Stimulated activated memory B cell treated with anti-CD40 and anti-IgM and Interleukin-4, amounts not matched to agents 10 μg/mL and 1 μg/mL and 100 μg/mL, for 72 hours (primary cell): ENCODE data around the gene ATF1.
"Not testable (repeated sequence)": the region's sequence is repeated elsewhere in the genome, so short reads cannot be mapped to it uniquely, and the experiment has no call there.

ENCODE experiments used
- ATAC-seq: fragments of 150-1000 bp; cut with Tn5 transposase; 2 replicates; pipeline ENCODE4 v1.10.0; 2021
- H3K27ac Mint-ChIP-seq: one replicate; pipeline ENCODE4 v1.8.0; 2022; ENCODE audit warnings: mild to moderate bottlenecking, mixed read lengths
- H3K27me3 Mint-ChIP-seq: one replicate; pipeline ENCODE4 v1.8.0; 2022; ENCODE audit warnings: mixed read lengths
- H3K36me3 Mint-ChIP-seq: one replicate; pipeline ENCODE4 v1.8.0; 2022; ENCODE audit warnings: mixed read lengths
- H3K4me1 Mint-ChIP-seq: one replicate; pipeline ENCODE4 v1.8.0; 2022; ENCODE audit warnings: mixed read lengths
- H3K4me3 Mint-ChIP-seq: one replicate; pipeline ENCODE4 v1.8.0; 2022; ENCODE audit warnings: mild to moderate bottlenecking, moderate library complexity, mixed read lengths
- H3K9me3 Mint-ChIP-seq: one replicate; pipeline ENCODE4 v1.8.0; 2022; ENCODE audit warnings: mixed read lengths

Gene ATF1

DNA sequence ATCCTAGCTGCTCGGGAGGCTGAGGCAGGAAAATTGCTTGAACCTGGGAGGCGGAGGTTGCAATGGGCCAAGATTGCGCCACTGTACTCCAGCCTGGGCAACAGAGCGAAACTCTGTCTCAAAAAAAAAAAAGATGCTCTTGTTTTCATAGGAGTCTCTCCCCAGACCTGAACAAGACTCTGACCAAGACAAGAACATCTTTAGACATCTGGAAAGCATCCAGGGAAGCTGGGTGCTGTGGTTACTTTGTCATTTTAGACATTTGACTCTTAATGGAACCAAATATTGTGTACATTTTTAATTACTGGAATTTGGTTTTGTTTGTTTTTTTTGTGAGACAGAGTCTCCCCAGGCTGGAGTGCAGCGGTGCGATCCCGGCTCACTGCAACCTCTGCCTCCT lies 21.1 kb upstream of the ATF1 start:
- H3K27ac Mint-ChIP-seq: no peak overlapping the region
- no peak overlapping the region for H3K4me3 Mint-ChIP-seq
- H3K27me3 Mint-ChIP-seq: no peaks in the 10 kb centered on the region
- peaks cover 78% of the 10 kb centered on the region for H3K36me3 Mint-ChIP-seq
- H3K9me3 Mint-ChIP-seq: no peaks in the 10 kb centered on the region
- no peaks in the 10 kb centered on the region for H3K4me1 Mint-ChIP-seq
- ATAC-seq: no peak

DNA sequence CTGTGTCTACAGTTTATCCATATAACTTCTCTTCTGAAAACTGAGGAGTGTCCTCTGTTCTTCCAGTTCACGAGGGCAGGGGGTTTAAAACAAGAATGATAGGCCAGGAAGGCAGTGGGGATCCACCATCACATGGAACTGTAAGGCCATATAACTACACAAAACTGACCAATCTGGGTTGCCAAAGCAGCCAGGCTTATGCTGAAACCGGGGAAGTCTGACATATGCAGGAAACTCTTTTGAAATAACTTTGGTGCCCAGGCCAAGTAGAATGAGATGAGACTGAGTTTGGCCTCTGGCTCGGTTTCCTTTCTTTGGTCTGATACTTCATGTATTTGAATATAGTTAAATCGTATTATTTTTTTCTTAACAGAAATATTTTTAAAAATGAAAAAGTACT lies 18.0 kb upstream of the ATF1 start:
- ATAC-seq: no peak
- Mint-ChIP-seq H3K9me3 (no peaks in the 10 kb centered on the region), H3K4me1 (no peaks in the 10 kb centered on the region), H3K4me3 (no peak overlapping the region), H3K27ac (no peak overlapping the region), H3K36me3 (peaks cover 74% of the 10 kb centered on the region), H3K27me3 (no peaks in the 10 kb centered on the region)

DNA sequence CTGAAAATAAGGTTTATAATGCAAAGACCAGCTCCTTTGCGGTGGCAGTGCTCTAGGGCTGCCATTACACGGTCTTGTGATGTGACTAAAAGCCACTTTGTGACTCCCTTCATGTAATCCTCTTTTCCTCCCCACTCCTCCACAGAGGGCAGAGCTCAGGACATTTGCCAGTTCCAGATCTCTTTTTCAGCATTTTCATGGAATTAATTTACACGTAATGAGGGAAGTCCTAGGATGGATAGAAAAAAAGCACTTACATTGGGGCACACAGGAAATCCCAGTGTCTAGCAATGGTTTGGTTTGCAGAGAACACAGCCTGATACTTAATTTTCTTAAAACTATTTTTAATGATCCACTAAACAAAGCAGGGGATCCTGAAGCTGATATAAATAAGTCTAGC lies 17.5 kb upstream of the ATF1 start:
- Mint-ChIP-seq H3K4me1 (no peaks in the 10 kb centered on the region), H3K27ac (no peak overlapping the region), H3K9me3 (no peaks in the 10 kb centered on the region), H3K36me3 (peaks cover 70% of the 10 kb centered on the region), H3K4me3 (no peak overlapping the region), H3K27me3 (no peaks in the 10 kb centered on the region)
- ATAC-seq: no peak

DNA sequence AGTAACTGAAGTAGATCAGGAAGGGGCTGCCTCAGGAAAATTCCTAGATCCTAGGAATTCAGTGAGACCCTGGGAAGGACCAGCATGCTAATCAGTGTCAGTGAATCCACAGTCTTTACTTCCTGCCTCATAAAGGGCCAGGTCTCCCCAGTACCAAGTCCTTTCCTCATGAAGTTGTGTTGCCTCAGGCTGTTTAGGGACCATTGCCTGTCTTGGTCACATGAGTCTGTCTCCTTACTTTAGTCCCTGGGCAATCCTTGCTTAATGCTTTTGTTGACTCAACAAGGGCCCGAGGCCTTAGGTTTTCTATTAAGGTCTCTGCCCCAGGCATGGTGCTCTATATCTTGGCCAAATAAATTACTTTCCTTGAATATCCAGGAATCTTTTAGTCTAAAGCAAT lies 16.1 kb upstream of the ATF1 start:
- Mint-ChIP-seq H3K4me3 (no peak overlapping the region), H3K36me3 (peaks cover 58% of the 10 kb centered on the region), H3K27ac (no peak overlapping the region), H3K4me1 (no peaks in the 10 kb centered on the region), H3K9me3 (no peaks in the 10 kb centered on the region), H3K27me3 (no peaks in the 10 kb centered on the region)
- no peak for ATAC-seq

DNA sequence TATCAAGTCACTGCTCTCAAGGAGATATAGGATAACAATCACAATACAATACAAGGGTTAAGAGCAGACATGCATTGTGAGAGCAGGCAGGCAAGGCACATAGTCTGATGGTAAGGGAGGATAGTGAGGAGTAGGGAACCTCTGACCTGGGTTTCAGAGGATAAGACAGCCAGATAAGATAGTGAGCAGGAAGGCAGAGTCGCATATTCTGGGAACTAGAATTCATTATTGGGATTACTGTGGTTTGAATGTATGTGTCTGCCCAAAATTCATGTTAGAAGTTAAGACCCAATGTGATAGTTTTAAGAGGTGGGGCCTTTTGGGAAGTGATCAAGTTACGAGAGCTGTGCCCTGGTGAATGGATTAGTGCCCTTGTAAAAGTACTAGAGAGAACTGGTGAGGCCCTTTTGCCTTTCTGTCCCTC lies 14.4 kb upstream of the ATF1 start:
- H3K9me3 Mint-ChIP-seq: no peaks in the 10 kb centered on the region
- H3K36me3 Mint-ChIP-seq: peaks cover 42% of the 10 kb centered on the region
- H3K27ac Mint-ChIP-seq: no peak overlapping the region
- H3K4me1 Mint-ChIP-seq: no peaks in the 10 kb centered on the region
- no peaks in the 10 kb centered on the region for H3K27me3 Mint-ChIP-seq
- H3K4me3 Mint-ChIP-seq: no peak overlapping the region
- no peak for ATAC-seq

DNA sequence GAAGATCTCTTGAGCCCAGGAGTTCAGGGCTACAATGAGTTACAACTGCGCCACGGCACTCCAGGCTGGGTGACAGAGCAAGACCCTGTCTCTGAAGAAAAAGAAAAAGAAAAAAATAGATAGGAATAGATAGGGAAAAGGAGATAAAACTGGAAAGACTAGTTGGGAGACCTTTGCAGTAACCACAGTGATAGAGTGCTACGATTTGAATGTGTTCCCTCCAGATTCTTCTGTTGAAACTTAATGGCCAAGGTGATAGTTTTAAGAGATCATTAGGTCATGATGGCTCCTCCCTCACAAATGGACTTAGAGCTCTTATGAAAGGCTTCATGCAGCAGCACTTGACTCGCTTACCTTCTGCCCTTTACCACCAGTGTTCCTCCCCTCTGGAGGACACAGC lies 13.5 kb upstream of the ATF1 start:
- H3K27ac Mint-ChIP-seq: no peak overlapping the region
- no peaks in the 10 kb centered on the region for H3K4me1 Mint-ChIP-seq
- peaks cover 38% of the 10 kb centered on the region for H3K36me3 Mint-ChIP-seq
- no peak overlapping the region for H3K4me3 Mint-ChIP-seq
- no peaks in the 10 kb centered on the region for H3K27me3 Mint-ChIP-seq
- no peaks in the 10 kb centered on the region for H3K9me3 Mint-ChIP-seq
- ATAC-seq: no peak

DNA sequence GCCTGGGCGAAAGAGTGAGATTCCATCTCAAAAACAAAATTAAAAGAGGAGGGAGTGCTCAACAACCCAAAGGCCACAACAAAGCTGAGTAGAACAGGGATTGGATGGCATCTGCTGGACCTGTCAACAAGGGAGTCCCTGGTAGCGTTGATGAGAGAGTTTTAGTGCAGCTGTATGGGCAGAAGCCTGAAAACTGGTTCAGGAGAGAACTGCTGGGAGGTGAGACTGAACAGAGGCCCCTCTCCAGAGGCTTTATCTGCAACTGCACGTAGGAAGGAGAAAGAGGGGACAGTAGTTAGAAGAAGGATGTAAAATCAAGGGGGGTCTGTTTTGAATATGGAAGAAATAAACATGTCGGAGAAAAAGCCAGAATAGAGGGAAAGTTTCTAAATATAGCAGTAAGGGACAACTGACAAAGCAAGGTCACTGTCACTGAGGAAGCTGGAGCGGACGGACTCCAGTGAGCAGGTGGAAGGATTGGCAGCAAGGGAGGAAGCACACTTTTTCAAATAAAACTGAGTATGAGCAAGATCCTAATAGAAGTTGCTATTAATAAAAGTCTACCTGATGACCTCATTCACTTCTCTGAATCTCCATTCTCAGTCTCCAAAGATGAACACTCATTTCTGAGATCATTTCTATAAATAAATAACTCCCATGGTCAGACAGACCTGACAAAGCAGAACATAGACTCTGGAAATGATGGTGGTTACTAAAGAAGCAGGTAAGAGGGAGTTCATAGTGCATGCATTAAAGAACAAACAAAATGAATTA lies 11.8 kb upstream of the ATF1 start:
- Mint-ChIP-seq H3K27ac (peak overlapping the region; percentile 18), H3K27me3 (no peaks in the 10 kb centered on the region), H3K36me3 (peaks cover 26% of the 10 kb centered on the region), H3K4me3 (no peak overlapping the region), H3K9me3 (no peaks in the 10 kb centered on the region), H3K4me1 (no peaks in the 10 kb centered on the region)
- no peak for ATAC-seq

DNA sequence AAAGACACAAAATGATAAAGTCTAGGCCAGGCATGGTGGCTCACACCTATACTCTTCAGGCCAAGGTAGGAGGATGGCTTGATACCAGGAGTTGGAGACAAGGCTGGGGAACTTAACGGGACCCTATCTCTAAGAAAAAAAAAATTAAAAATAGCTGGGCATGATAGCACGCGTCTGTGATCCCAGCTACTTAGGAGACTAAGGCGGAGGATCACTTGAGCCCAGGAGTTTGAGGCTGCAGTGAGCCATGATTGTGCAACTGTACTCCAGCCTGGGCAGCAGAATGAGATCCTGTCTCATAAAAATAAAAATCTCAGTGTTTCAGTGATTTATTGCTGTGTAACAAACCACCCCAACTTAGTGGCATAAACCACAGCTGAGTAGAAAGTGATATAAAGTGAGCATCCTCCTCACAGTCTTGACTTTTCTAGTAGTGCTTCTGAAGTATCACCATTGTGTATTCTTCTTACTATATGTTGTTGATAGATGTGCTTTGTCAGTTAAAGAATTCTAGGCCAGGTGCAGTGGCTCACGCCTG lies 10.6 kb upstream of the ATF1 start:
- Mint-ChIP-seq H3K36me3 (peaks cover 23% of the 10 kb centered on the region), H3K9me3 (no peaks in the 10 kb centered on the region)
- no peak for ATAC-seq

DNA sequence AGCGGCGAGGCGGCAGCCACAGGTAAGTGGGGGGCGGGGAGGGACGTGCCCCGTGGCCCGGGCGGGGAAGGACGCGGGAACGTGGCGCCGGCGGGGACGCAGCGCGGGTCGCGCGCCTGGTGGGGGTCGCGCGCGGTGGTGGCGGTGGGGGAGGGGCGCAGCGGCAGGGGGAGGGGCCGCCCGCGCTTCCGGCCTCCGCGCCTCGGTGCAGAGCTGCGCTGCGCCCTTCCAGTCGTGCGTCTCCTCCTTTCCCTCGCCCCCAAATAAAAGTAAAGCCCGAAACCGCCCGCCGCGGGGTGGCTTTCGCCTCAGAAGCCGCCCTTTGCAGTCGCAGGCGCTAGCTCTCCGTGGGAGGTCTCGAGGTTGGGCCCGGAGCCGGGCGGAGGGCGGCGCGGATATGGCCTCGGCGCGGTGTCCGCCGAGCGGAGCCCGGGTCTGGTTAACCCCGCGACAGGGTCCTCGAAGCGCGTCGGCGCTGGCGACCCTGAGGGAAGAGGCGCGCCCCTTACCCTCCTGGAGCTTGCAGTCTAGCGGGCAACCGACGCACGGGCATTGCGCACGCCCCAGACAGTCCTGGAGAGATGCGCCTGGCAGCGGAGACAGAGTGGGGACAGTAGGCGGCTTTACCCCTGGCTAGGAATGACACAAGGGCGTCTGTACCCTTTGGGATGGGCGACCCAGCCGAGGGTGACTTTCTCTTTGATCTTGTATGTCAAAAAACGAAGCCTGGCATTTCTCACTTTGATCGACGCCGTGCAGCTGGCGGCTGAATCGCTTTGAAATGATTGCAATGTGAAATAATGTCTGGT lies 589 bp downstream of the ATF1 start:
- Mint-ChIP-seq H3K27me3 (no peaks in the 10 kb centered on the region), H3K36me3 (no peaks in the 10 kb centered on the region), H3K27ac (peak overlapping the region; percentile 97), H3K9me3 (peaks cover 4% of the 10 kb centered on the region), H3K4me3 (peak overlapping the region; percentile 98), H3K4me1 (peaks cover 38% of the 10 kb centered on the region)
- ATAC-seq: peak; percentile 82

More for the DNA sequence above, 10.6 kb upstream of the ATF1 start:
- Mint-ChIP-seq H3K4me1 (no peaks in the 10 kb centered on the region), H3K4me3 (no peak overlapping the region), H3K27me3 (no peaks in the 10 kb centered on the region), H3K27ac (no peak overlapping the region)

DNA sequence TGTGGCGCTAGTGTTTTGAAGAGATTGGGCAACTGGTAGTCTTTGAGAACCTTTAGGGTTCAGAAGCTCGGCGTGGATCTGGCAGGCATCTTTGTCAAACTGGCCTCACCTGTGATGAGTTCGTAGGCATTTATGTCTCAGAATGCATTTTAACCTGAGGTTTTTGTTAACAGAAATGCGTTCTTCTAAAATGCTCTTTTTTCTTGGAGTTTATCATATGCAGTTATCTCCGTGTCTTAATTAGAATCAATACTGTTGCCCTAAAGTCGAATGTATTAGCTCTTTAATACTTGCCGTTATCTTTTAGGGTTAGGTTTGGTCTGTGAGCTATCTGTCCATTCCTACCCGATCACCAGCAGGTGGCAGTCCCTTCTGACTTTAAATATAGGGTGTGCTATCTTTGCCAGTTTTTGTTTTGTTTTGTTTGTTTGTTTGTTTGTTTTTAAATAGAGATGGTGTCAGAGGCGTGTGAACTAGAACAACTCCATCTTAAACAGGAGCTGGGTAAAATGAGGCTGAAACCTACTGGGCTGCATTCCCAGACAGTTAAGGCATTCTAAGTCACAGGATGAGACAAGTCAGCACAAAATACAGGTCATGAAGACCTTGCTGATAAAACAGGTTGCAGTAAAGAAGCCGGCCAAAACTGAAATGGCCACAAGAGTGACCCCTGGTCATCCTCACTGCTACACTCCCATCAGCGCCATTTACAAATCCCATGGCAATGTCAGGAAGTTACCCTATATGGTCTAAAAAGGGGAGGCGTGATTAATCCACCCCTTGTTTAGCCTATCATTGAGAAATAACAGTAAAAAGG lies 1.4 kb downstream of the ATF1 start:
- peak overlapping the region; percentile 98 for H3K4me3 Mint-ChIP-seq
- H3K4me1 Mint-ChIP-seq: peaks cover 38% of the 10 kb centered on the region
- H3K9me3 Mint-ChIP-seq: peaks cover 4% of the 10 kb centered on the region
- H3K27me3 Mint-ChIP-seq: no peaks in the 10 kb centered on the region
- H3K27ac Mint-ChIP-seq: peak overlapping the region; percentile 97
- ATAC-seq: peak; percentile 44
- no peaks in the 10 kb centered on the region for H3K36me3 Mint-ChIP-seq

DNA sequence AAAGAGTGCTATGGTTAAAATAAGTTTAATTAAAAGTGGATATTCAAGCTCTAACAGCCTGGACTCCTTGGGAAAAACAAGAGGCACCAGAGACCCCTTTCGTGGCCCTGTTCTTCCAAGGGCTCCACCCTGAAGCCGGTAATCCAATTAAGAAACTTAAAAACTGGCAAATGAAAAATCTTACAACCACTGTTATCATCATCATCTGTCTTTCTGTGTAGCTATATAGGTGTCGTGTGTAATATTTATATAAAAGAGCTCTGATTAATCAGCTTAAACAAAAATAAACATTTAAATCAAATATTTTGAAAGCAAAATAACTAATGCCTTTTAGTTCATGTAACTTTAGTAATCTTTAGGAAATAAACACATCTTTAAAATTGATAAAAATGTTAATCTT lies 4.5 kb downstream of the ATF1 start:
- Mint-ChIP-seq H3K27ac (no peak overlapping the region), H3K4me1 (peaks cover 15% of the 10 kb centered on the region), H3K9me3 (peaks cover 2% of the 10 kb centered on the region), H3K27me3 (no peaks in the 10 kb centered on the region), H3K4me3 (no peak overlapping the region), H3K36me3 (peaks cover 21% of the 10 kb centered on the region)
- ATAC-seq: no peak

DNA sequence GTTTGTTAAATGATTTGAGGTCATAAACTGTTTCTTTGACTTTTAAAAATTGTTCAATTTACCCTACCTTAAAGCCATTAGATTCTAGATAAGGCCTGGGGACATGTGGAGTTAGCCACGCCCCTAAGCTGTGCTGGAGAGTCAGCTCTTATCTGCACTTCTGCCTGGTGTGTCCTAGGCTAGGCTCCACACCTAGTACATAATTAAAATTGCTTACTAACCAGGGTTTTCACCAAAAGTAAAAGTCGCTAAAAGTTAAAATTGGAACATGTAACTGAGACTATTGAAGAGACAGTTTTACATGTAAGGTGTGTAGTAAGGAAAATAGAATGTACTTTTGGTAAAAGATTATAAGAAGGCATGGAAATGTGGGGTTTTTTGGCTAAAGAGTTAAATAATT lies 4.9 kb downstream of the ATF1 start:
- not testable (repeated sequence) for ATAC-seq, H3K9me3 Mint-ChIP-seq, H3K4me3 Mint-ChIP-seq, H3K27me3 Mint-ChIP-seq, H3K27ac Mint-ChIP-seq
- Mint-ChIP-seq H3K36me3 (peaks cover 25% of the 10 kb centered on the region), H3K4me1 (peaks cover 19% of the 10 kb centered on the region)

DNA sequence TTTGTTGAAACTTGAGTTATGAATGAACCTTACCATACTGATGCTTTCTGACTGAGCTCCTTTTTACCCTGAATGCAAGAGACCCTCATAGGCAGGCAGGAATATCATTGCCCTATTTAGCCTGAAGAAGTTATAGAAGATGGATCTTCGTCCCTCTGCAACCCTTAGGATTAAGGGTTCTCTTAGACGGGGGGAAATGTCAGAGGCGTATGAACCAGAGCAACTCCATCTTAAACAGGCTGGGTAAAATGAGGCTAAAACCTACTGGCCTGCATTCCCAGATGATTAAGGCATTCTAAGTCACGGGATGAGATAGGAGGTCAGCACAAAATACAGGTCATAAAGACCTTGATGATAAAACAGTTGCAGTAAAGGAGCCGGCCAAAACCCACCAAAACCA lies 7.5 kb downstream of the ATF1 start:
- H3K4me3 Mint-ChIP-seq: no peak overlapping the region
- H3K27me3 Mint-ChIP-seq: no peaks in the 10 kb centered on the region
- peaks cover 21% of the 10 kb centered on the region for H3K4me1 Mint-ChIP-seq
- peaks cover 29% of the 10 kb centered on the region for H3K36me3 Mint-ChIP-seq
- ATAC-seq: no peak
- H3K27ac Mint-ChIP-seq: no peak overlapping the region
- H3K9me3 Mint-ChIP-seq: peaks cover 2% of the 10 kb centered on the region

DNA sequence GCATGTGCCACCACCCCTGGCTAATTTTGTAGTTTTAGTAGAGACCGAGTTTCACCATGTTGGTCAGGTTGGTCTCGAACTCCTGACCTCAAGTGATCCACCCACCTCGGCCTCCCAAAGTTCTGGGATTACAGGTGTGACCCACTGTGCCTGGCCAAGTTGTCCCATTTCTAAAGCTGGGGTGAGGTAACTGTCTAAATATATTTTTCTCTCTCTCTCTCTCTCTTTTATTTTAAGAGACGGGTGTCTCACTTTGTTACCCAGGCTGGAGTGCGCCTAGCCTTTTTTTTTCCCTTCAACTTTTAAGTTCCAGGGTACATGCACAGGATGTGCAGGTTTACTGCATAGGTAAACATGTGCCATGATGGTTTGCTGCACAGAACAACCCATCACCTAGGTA lies 8.6 kb downstream of the ATF1 start:
- H3K4me1 Mint-ChIP-seq: peaks cover 22% of the 10 kb centered on the region
- H3K27ac Mint-ChIP-seq: no peak overlapping the region
- ATAC-seq: no peak
- peaks cover 29% of the 10 kb centered on the region for H3K36me3 Mint-ChIP-seq
- peaks cover 2% of the 10 kb centered on the region for H3K9me3 Mint-ChIP-seq
- H3K27me3 Mint-ChIP-seq: no peaks in the 10 kb centered on the region
- no peak overlapping the region for H3K4me3 Mint-ChIP-seq

DNA sequence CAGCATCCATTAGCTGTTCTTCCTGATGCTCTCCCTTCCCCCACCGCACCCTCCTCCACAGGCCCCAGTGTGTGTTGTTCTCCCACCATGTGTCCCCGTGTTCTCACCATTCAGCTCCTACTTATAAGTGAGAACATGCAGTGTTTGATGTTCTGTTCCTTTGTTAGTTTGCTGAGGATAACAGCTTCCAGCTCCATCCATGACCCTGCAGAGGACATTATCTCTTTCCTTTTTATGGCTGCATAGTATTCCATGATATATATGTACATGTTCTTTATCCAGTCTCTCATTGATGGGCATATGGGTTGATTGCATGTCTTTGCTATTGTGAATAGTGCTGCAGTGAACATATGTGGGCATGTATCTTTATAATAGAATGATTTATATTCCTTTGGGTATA lies 9.0 kb downstream of the ATF1 start:
- H3K36me3 Mint-ChIP-seq: peaks cover 29% of the 10 kb centered on the region
- H3K4me1 Mint-ChIP-seq: peaks cover 22% of the 10 kb centered on the region
- peaks cover 2% of the 10 kb centered on the region for H3K9me3 Mint-ChIP-seq
- ATAC-seq: no peak
- H3K27me3 Mint-ChIP-seq: no peaks in the 10 kb centered on the region
- H3K27ac Mint-ChIP-seq: no peak overlapping the region
- H3K4me3 Mint-ChIP-seq: no peak overlapping the region
